ENCODE results near the gene MAP3K3. TPM values are rescaled to one million over a fixed set of nuclear protein-coding genes. Genes with fewer than 3 reads are reported as not detected.

Gene MAP3K3
- total RNA-seq, 1 donor from 2014 or later: 26.2 TPM

DNA sequence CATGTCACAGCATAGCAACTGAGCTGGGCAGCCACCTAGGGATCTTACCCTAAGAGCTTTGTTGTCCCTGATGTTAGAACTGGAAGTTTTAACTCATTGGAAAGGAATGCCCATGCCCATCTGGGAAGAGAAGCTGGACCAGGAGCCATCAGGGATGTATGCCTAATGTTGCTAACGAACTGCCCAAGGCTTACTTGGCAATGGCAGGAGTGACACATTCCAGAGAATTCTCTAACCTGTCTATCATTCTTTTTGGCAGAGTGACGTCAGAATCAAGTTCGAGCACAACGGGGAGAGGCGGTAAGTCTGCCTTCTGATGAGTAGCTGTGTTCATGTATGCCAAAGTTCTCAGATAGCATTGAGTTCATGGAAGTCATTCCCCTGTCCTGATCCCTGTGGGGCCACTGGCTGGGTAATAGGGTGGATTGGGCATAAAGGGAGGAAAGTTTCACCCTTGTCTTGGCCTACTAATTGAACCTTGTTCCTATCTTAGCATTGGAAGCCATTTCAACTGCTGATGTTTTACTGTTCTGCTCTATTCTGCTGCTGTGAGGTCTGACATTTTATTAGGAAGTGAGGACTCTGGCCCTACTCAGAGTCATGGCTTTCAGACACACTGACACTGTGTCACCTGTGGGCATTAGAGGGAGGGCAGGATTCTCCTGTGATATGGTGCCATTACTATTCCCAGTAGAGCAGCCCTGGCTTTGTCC lies 23.7 kb downstream of the MAP3K3 start:
- no peak overlapping the region for H3K4me3 Mint-ChIP-seq
- no peaks in the 10 kb centered on the region for H3K27me3 Mint-ChIP-seq
- DNase-seq (ENCODE audit: extremely low spot score, unreplicated experiment): no peak
- H3K27ac Mint-ChIP-seq: no peak overlapping the region
- H3K9me3 Mint-ChIP-seq: no peaks in the 10 kb centered on the region
- H3K4me1 Mint-ChIP-seq (ENCODE audit: unreplicated experiment): no peaks in the 10 kb centered on the region
- TF ChIP-seq, protein P1, sequence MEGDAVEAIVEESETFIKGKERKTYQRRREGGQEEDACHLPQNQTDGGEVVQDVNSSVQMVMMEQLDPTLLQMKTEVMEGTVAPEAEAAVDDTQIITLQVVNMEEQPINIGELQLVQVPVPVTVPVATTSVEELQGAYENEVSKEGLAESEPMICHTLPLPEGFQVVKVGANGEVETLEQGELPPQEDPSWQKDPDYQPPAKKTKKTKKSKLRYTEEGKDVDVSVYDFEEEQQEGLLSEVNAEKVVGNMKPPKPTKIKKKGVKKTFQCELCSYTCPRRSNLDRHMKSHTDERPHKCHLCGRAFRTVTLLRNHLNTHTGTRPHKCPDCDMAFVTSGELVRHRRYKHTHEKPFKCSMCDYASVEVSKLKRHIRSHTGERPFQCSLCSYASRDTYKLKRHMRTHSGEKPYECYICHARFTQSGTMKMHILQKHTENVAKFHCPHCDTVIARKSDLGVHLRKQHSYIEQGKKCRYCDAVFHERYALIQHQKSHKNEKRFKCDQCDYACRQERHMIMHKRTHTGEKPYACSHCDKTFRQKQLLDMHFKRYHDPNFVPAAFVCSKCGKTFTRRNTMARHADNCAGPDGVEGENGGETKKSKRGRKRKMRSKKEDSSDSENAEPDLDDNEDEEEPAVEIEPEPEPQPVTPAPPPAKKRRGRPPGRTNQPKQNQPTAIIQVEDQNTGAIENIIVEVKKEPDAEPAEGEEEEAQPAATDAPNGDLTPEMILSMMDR (conservative IDR thresholded peaks at IDR 0.05): no peak
- H3K36me3 Mint-ChIP-seq: peaks cover 9% of the 10 kb centered on the region

DNA sequence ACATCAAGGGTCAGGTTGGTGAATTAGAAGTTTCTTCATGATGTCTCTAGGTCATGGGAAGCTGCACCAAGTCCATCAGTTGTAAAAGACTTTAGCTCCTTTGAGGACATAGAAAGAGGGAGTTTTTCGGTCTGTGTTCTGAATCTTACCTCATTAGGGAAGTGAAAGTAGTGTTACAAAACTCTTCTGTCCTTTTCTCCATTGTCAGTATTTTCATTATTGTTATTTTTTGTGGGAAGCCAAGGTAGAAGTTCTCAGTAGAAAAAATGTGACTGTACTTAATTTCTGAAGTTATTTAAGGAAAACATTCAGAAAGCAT lies 24.2 kb downstream of the MAP3K3 start:
- TF ChIP-seq, protein P1 (conservative IDR thresholded peaks at IDR 0.05): no peak
- Mint-ChIP-seq H3K4me1 (ENCODE audit: unreplicated experiment) (no peaks in the 10 kb centered on the region), H3K9me3 (no peaks in the 10 kb centered on the region), H3K4me3 (no peak overlapping the region), H3K27ac (no peak overlapping the region), H3K36me3 (peaks cover 8% of the 10 kb centered on the region), H3K27me3 (no peaks in the 10 kb centered on the region)
- DNase-seq (ENCODE audit: extremely low spot score, unreplicated experiment): no peak

DNA sequence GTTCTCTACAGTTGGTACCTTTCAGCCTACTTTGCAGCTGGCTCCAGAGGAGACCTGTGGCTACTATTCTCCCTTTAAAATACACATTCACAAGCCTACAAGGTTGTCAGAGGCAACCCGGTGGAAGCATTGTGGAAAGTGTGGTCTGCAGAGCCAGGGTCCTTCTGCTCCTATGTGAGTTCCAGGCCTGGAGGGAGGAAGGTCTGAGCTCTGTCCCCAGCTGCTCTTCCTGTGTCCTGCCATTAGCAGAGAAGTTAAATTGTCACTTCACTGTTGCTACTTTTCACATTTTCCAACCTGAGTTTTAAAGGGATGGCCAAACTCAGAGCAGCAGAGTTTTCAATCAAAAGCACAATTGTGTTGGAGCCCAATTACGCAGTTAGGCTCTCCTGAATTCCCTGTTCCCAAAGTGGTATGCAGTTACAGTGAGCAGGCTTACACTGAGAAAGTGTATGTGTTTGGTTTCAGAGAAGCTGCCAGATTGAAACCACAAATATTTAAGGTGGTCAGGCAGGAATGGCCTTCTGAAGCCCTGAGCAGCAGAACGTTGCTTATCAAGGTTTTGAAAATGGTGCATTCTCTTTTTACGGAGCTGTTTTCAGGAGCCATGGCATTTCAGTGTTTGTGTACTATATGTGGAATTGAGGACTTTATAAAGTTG lies 25.0 kb downstream of the MAP3K3 start:
- Mint-ChIP-seq H3K9me3 (no peaks in the 10 kb centered on the region), H3K27me3 (no peaks in the 10 kb centered on the region), H3K4me3 (no peak overlapping the region), H3K4me1 (ENCODE audit: unreplicated experiment) (no peaks in the 10 kb centered on the region), H3K36me3 (peaks cover 8% of the 10 kb centered on the region), H3K27ac (no peak overlapping the region)
- no peak for DNase-seq (ENCODE audit: extremely low spot score, unreplicated experiment)
- TF ChIP-seq, protein P1 (conservative IDR thresholded peaks at IDR 0.05): no peak

DNA sequence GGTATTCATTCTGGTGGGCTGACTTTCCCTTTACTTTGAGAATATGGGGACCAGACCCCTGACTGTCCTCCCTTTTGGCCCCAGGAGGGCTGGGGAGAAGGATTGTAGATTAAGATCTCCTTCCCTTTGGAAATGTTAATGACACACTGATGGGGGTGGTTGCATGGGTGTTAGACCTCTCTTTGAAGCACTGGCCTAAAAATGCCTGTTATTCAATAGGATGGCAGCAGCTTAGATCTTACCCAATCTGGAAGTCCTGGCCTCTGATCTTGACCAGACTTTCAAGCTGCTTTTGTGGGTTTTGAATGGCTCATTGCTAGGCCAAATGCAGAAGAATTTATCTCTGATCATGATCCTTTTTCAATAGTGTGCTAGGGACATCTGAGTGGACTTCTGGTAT lies 25.7 kb downstream of the MAP3K3 start:
- no peak overlapping the region for H3K27ac Mint-ChIP-seq
- H3K4me3 Mint-ChIP-seq: no peak overlapping the region
- H3K36me3 Mint-ChIP-seq: peaks cover 9% of the 10 kb centered on the region
- TF ChIP-seq, protein P1 (conservative IDR thresholded peaks at IDR 0.05): no peak
- H3K27me3 Mint-ChIP-seq: no peaks in the 10 kb centered on the region
- H3K9me3 Mint-ChIP-seq: no peaks in the 10 kb centered on the region
- H3K4me1 Mint-ChIP-seq (ENCODE audit: unreplicated experiment): no peaks in the 10 kb centered on the region
- DNase-seq (ENCODE audit: extremely low spot score, unreplicated experiment): no peak

DNA sequence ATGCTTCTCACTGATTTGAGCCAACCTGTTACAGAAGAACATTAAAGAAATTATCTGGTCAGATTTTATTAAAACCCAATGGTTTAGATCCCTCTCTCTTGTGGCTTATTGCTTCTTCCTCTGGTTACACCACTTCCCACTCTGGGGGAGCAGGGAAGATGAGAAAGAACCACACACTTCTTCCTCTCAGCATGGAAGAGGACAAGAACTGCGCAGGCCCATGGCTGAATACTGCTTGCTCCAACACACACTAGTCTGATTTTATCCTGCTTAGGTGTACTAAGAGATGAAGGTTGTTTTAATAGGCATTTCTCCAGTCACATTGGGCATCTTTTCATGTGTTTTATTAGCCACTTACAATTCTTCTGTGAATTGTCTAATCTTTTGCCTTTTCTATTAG lies 27.6 kb downstream of the MAP3K3 start:
- H3K9me3 Mint-ChIP-seq: no peaks in the 10 kb centered on the region

More for the DNA sequence above, 27.6 kb downstream of the MAP3K3 start:
- TF ChIP-seq, protein P1 (conservative IDR thresholded peaks at IDR 0.05): no peak
- Mint-ChIP-seq H3K27ac (no peak overlapping the region), H3K4me3 (no peak overlapping the region), H3K4me1 (ENCODE audit: unreplicated experiment) (no peaks in the 10 kb centered on the region), H3K27me3 (no peaks in the 10 kb centered on the region), H3K36me3 (peaks cover 17% of the 10 kb centered on the region)
- no peak for DNase-seq (ENCODE audit: extremely low spot score, unreplicated experiment)

Data from type B pancreatic cell (in vitro differentiated cells).